HG03196 (cell line): ENCODE measurements around the gene MIDN.

Source experiments
- ATAC-seq: cut with Tn5 transposase; IDR thresholded peaks from one replicate; pipeline ENCODE4 v1.9.1; 2021; ENCODE audit not compliant: unreplicated experiment

MIDN gene

DNA sequence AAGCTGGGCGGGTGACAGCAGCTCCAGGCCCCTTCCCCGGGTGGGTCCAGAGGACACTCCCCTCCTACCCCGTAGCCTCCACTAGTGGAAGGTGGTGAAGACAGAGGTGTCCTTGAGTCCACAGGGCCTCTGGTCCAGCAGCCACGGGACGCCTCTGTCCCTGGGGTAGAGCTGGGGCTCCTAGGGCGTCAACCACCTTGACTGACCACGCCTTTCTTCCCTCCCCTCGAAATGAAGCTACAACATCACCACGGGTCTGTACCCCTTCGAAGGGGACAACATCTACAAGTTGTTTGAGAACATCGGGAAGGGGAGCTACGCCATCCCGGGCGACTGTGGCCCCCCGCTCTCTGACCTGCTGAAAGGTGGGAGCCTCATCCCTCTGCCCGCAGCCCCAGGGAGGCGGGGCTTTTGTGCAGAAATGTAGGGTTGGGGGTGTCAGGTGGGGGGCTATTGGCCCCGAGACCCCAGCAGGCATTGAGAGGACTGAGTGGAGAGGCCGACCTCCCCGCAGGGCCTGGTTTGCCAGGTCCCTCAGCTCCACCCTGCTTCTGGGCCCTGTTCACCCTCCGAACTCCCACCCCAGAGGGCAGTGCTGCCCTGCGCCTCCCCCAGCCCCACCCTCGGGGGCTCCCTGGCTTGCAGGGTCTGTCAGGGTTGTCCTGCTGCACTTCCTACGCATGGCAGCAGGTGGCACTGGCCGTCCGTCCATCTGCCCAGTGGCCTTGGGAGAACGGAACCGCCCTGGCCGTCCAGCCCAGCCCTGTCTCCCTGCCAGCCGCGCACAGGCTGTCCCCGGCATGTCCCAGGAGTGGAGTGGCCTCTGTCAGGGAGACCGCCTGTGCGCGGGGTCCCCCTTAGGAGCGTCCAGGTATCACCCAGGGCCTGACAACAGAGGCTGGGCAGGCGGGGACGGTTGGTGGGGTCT, 27.1 kb upstream of the MIDN start:
- no peak for ATAC-seq

- ATAC-seq = no peak
Observed at GRCh38 chr19:1221904-1222255, 26.5 kb upstream of the MIDN start.

DNA sequence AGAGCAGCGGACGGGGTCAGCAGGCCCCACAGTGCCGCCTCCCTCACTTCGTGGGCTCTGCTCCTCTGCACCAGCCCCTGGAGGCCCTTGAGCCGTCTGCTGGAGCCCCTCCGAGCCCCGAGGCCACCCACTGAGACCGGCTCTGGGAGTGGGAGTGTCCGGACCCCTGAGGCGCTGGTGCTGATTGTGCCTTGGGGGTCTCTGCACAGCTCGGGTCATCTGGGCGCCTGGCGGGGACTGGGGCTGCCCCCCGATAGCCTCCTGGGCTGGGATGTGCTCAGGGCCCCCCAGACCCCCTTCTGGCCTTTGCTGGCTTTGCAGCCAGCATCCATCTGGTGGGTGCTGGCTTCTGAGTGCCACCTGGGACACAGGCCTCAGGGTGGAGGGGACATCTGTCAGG, 26.0 kb upstream of the MIDN start:
- no peak for ATAC-seq

DNA sequence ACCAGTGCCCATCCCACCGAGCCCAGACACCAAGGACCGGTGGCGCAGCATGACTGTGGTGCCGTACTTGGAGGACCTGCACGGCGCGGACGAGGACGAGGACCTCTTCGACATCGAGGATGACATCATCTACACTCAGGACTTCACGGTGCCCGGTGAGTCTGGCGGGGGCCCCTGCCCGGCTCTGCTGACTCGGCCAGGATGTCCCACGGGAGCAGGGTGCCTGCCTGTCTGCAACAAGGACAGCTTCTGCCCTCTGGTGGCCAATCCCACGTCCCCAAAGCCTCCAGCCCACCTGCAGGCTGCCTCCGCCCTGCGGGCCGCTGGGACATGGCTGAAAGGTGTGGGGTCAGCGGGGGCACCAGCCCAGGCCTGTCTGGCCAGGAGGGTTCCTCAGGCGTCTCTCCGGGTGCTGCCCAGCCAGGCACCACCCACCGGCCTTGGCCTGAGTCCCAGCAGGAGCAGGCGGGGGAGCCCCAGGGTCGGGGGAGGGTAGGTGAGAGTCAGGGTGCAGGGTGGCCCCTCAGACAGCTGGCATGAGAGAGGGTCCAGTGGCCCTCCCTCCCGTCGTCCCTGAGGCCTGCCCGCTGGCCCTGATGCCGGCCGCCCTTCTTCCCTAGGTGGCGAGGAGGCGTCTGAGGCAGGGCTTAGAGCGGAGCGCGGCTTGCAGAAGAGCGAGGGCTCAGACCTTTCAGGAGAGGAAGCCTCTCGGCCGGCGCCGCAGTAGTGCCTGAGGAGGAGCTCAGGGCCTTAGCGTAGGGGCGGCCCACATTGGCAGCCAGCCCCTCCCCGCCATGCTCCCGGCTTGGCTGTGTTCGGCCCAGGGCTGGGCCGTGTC, 25.1 kb upstream of the MIDN start:
- ATAC-seq = no peak

DNA sequence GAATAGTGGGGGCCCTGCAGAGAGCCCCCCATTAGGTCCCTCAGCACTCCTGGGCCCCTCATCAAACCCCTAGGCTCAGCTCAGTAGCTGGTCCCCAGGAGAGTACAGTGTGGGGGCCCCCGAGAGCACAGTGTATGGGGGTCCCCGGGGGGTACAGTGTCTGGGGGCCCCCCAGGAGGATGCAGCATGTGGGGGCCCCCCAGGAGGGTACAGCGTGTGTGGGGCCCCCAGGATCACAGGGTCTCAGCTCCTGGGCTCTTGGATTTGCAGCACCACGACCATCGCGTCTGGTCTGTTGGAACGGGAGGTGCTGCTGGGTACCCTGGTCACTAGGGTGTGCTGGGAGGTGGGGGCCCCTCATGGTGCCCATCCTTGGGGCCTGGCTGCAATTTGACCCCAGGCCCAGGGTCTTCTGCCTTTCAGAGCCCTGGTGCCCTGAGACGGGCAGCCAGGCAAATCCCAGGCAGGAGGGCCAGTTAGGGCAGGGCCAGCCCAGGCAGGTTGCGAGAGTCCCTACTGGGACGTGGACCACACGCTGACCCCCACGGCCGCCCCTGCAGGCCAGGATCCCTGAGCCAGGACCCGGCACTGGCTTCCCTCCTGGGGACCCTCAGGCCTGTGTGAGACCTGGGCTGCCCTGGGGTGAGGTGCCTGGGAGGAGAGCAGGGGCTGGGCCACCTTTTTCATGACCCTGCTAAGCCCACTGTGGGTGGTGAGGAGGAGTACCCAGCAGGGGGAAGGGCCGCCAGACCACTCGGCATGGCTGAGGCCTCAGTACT, 24.1 kb upstream of the MIDN start:
- no peak for ATAC-seq

GRCh38 chr19:1224847-1225246, 23.5 kb upstream of the MIDN start:
- ATAC-seq = no peak

DNA sequence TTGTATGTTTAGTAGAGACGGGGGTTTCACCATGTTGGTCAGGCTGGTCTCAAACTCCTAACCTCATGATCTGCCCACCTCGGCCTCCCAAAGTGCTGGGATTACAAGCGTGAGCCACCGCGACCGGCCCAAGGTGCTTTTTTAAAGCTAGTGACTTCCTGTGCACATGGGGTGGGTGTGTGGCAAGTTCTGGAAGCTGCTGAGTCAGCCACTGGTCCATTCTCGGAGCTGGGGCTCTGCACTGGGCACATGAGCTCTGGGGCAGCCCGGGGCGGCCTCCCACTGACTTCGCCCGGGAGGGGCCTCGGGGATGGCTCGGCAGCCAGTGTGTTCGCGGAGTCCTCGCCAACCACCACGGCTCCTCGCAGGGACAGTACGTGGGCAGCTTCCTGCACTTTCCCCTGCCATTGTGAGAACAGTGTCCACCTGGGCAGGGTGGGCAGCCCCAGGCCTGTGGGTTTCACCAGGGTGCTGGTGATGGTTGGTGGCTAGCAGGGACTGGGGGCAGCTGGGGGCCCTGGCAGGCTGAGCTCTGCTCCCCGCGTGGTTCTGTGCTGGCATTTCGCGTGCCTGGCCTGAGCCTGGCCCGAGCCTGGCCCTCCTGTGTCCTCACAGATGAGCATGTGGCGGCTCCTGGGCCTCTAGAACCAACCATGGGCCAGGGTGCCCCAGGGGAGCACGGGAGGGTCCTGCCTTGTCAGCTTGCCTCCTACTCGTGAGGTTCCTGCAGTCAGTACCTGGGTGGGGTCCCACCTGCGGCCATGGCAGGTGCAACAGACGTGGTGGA, 22.8 kb upstream of the MIDN start:
- ATAC-seq = no peak

DNA sequence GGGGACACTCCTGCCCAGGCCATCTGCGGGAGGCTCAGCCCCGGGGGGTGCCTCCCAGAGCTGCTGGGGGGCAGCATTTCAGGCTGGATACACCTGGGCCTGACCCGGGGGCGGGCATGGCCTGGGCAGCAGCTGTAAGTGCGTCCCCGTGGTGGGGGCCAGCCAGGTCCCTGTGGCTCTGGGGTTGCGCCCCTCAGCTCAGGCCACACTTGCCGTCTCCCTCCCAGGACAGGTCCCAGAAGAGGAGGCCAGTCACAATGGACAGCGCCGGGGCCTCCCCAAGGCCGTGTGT, 22.2 kb upstream of the MIDN start:
- ATAC-seq = no peak

- no peak for ATAC-seq
Observed at GRCh38 chr19:1226522-1227303, 21.7 kb upstream of the MIDN start.

DNA sequence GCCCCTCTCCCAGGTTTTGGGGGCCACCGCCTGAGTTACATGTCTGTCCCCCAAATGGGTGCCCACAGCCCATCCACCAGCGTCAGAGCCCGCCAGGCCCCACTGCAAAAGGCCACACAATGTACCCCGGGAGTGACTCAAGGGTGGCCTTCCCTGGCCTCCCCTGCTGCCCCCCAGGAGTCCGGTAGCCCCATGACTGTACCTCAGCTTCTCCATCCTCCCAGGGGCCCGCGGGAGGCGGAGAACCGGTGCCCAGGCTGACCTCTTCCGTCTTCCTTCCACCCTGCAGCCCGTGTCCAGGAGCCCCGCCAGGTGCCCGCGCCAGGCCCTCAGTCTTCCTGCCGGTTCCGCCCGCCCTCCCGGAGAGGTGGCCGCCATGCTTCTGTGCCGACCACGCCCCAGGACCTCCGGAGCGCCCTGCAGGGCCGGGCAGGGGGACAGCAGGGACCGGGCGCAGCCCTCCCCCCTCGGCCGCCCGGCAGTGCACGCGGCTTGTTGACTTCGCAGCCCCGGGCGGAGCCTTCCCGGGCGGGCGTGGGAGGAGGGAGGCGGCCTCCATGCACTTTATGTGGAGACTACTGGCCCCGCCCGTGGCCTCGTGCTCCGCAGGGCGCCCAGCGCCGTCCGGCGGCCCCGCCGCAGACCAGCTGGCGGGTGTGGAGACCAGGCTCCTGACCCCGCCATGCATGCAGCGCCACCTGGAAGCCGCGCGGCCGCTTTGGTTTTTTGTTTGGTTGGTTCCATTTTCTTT, 20.9 kb upstream of the MIDN start:
- ATAC-seq = no peak

GRCh38 chr19:1228161-1228957, 20.0 kb upstream of the MIDN start:
- ATAC-seq = no peak

DNA sequence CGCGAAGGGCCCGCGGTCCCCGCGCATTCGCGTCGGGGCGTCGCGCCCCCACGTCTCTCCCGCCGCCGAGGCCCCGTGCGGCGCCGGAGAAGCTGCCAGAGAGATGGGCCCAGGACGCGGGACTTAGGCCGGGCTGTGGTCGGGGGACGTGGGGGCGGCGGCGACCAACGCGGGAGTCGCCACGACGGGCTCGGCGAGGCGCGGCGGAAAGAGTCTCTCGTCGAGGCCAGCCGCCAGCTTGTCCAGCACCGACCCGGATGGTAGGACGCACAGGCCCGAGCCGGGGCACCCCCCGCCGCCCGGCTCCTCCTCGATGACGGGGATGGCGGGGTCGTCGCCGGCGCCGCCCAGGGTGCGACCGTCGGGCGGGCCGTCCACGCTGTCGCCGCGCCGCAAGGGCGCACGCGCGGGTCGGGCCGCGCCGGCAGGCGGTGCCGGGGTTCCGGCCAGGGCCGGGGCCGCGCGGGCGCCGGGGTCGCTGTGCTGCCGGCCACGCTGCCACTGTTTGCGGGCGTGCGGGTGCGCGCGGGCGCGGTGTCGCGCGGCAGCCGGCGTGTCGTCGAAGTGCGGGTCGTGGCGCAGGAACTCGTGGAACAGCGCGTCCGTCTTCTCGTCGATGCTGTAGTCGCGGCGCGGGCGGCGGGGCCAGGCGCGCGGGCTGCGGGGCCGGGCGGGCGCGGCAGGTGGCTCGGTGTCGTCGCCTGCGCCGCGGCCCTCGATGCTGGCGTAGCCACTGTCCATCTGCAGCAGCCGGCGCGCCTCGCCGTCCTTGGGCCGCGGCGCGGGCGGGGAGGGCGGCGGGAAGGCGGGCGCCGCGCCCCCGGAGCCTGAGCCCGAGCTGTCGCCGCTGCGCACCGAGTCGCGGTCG, 19.1 kb upstream of the MIDN start:
- no peak for ATAC-seq

DNA sequence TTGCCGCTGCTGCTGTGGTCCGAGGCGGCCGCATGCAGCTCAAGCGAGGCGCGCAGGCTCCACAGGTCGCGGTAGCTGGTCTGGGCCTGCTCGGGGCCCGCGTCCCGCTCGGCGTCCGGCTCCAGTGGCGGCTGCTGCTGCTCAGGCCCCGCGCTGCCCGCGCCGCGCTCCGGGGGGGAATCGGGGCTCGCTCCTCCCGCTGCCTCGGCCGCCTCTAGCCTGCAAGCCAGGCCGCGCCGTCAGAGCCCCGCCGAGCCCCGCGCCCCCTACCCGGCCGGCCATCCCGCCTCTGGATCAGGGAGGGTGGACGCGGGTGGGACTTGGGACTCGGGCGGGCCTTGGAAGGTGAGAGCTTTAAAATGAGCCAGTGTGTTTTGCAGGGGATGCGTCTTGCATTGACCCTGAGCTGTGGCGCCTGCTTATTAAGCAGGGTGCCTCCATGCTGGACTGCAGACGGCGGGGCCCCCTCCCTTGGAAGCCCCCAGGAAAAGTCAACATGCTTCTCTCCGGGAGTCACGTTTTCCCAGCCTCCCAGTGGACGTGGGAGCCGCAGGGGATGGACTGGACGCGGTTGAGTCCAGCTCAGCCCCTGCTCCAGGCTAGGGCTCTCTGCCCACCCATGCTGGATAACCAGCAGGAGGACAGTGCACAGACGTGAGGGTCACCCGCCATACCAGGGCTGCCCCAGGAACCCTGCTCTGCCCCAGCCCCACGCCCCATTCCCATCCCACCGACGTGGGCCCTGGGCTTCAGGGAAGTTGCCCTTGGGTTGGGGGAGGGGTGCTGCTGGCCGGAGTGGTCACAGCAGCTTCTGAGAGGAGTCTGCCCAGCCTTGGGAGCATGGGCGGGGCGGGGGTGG, 18.2 kb upstream of the MIDN start:
- no peak for ATAC-seq

GRCh38 chr19:1230783-1231489, 17.4 kb upstream of the MIDN start:
- ATAC-seq = no peak

DNA sequence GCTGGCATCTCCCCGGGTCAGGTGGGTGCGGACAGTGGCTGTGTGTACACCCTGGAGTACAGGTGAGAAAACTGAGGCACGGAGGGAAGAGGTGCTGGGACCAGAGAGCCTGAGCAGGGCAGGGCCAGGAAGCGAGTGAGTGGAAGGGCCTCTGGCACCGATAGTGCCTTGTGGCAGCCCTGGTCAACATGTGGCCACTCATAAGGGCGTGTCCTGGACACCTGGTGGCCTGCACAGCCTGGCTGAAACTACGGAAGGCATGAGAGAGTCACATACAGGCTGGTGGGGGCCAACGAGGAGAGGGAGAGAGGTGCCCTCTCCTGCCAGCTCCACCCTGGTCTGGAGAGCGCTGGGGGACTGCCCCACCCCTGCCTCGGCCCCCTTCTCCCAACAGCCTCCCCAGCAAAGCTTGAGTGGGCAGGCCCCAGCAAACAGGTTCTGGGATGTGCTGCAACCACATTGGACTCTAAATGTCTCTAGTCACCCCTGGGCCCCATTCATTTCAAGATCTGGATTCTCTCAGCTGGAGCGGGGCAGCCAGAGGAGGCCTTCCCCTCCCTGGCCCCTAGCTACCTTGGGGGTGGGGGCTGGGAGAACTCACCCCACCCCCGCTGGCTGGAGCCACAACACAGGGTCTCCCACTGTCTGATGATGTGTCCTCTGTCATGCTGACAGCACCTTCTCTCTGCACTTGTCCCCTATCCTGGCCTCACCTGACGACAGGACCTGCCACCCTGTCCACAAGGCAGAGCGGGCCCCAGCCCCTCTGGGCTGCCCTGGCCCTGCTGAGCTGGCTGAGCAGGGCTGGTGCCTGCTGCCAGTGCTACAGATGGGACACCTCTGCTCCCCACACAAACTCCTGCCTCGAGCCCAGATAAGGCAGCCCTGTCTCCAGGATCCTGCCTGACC, 16.4 kb upstream of the MIDN start:
- ATAC-seq = no peak
